A549 (cell line): ENCODE data around the gene CETN1.

Experiments used
- CEBPB ChIP-seq, 2 experiments: fragments of >200 bp in 1 of 2; sonication (Bioruptor Twin) in 1 of 2; formaldehyde crosslinking in 1 of 2; IDR thresholded peaks; 2 replicates each; pipeline ENCODE4 v1.6.1; 2012 to 2016
- CHD2 ChIP-seq: fragments of 150-350 bp; IDR thresholded peaks from 2 replicates; pipeline ENCODE4 v1.6.1; 2014; ENCODE audit warnings: low read length; ENCODE audit not compliant: partially characterized antibody
- CTCF ChIP-seq: fragments of >200 bp; sonication (Bioruptor Twin); formaldehyde crosslinking; IDR thresholded peaks from 3 replicates; pipeline ENCODE4 v1.5.1; 2016
- EP300 ChIP-seq, 2 experiments: fragments of >200 bp; sonication (Bioruptor Twin); formaldehyde crosslinking; IDR thresholded peaks; 2 replicates in 1 of 2; 3 replicates in 1 of 2; pipeline ENCODE4 v1.6.1; 2016 to 2017
- ESRRA ChIP-seq: fragments of 150-350 bp; IDR thresholded peaks from 2 replicates; pipeline ENCODE4 v1.6.1; 2014; ENCODE audit warnings: mild to moderate bottlenecking, low read length, borderline replicate concordance
- HOXA7 ChIP-seq: fragments of 250-450 bp; sonication (Bioruptor Pico); IDR thresholded peaks from 2 replicates; pipeline ENCODE4 v1.5.0; 2020; ENCODE audit warnings: mild to moderate bottlenecking, moderate library complexity
- POLR2A ChIP-seq: IDR thresholded peaks from 2 replicates; pipeline ENCODE4 v1.6.1; 2012; ENCODE audit warnings: mild to moderate bottlenecking, low read length
- POLR2AphosphoS2 ChIP-seq: conservative IDR thresholded peaks from 2 replicates; pipeline ENCODE4 v1.6.1; 2012; ENCODE audit warnings: low read length, improper control_type of control experiment, inconsistent platforms
- REST ChIP-seq: fragments of 200-600 bp; sonication (generic); IDR thresholded peaks from 2 replicates; pipeline ENCODE4 v1.6.1; 2016; ENCODE audit warnings: antibody characterized with exemption, mild to moderate bottlenecking, moderate library complexity
- RNF2 ChIP-seq: fragments of 200-600 bp; sonication (generic); IDR thresholded peaks from 2 replicates; pipeline ENCODE4 v1.6.1; 2016; ENCODE audit warnings: low read depth, mild to moderate bottlenecking, antibody characterized with exemption, moderate library complexity, borderline replicate concordance
- USF2 ChIP-seq: fragments of 450-650 bp; IDR thresholded peaks from 2 replicates; pipeline ENCODE4 v1.6.1; 2014; ENCODE audit warnings: antibody characterized with exemption

GRCh38 chr18:555705-556457 lies 24.3 kb upstream of the CETN1 start:
- no peak for TF ChIP-seq POLR2A
- TF ChIP-seq CHD2 = no peak
- no peak for TF ChIP-seq REST
- no peak for TF ChIP-seq CEBPB (IDR thresholded peaks at IDR 0.05)
- no peak for TF ChIP-seq CTCF
- TF ChIP-seq EP300 (IDR thresholded peaks at IDR 0.05) = no peak
- no peak for TF ChIP-seq ESRRA
- no peak for TF ChIP-seq POLR2AphosphoS2
- TF ChIP-seq USF2 = no peak
- TF ChIP-seq HOXA7 (CRISPR knock-in tag) = no peak
- TF ChIP-seq RNF2 = no peak
